Keratinocyte (primary cell): Measurements from ENCODE around the gene CCDC68. TPM values are rescaled to one million over a fixed set of nuclear protein-coding genes. Genes with fewer than 3 reads are reported as not detected.

Experiments
- DNase-seq: peaks from one replicate; pipeline ENCODE4 v3.0.0-alpha.2; 2011; ENCODE audit warnings: low read depth, missing footprints, low spot score
- FAIRE-seq: peaks from 2 replicates; lab custom pipeline; 2011; peaks lifted over from hg19 to GRCh38; lab: Jason Lieb, UNC
- H2AFZ ChIP-seq: 2 replicates; pipeline ENCODE4 v1.6.0; 2012; ENCODE audit warnings: low read length, control low read depth, inconsistent platforms; ENCODE audit not compliant: control insufficient read depth
- H3K27ac ChIP-seq: 2 replicates; pipeline ENCODE4 v1.5.1; 2011; ENCODE audit warnings: low read length; ENCODE audit not compliant: control insufficient read depth, insufficient read depth
- H3K27me3 ChIP-seq: 3 replicates; pipeline ENCODE4 v1.6.0; 2011; ENCODE audit warnings: low read length; ENCODE audit not compliant: control insufficient read depth, insufficient read depth; ENCODE audit errors: extremely low read depth
- H3K36me3 ChIP-seq, 2 experiments: 2 replicates in 1 of 2; 3 replicates in 1 of 2; pipeline ENCODE4 v1.5.1; 2011; ENCODE audit warnings: low read length in 2 of 2, mild to moderate bottlenecking in 1 of 2; ENCODE audit not compliant: control insufficient read depth in 2 of 2, insufficient read depth in 2 of 2; ENCODE audit errors: extremely low read depth in 1 of 2
- H3K4me1 ChIP-seq: 3 replicates; pipeline ENCODE4 v1.5.1; 2011; ENCODE audit warnings: low read length; ENCODE audit not compliant: control insufficient read depth, insufficient read depth; ENCODE audit errors: extremely low read depth
- H3K4me2 ChIP-seq: 3 replicates; pipeline ENCODE4 v1.6.0; 2011; ENCODE audit warnings: low read depth, low read length; ENCODE audit not compliant: control insufficient read depth, insufficient read depth; ENCODE audit errors: extremely low read depth
- H3K4me3 ChIP-seq, 3 experiments: fragments of 200-600 bp in 1 of 3; sonication (generic) in 1 of 3; 2 replicates in 2 of 3; 3 replicates in 1 of 3; pipeline ENCODE4 v1.5.1; 2011 to 2016; ENCODE audit warnings: low read length in 3 of 3, mild to moderate bottlenecking in 3 of 3, control low read depth in 2 of 3, inconsistent platforms in 1 of 3, low read depth in 1 of 3, mixed read lengths in 1 of 3, mixed run types in 1 of 3, moderate library complexity in 1 of 3; ENCODE audit not compliant: control insufficient read depth in 2 of 3, insufficient read depth in 2 of 3; ENCODE audit errors: extremely low read depth in 1 of 3
- H3K79me2 ChIP-seq: 2 replicates; pipeline ENCODE4 v1.6.0; 2012; ENCODE audit warnings: low read length; ENCODE audit not compliant: control insufficient read depth, insufficient read depth
- H3K9ac ChIP-seq: 3 replicates; pipeline ENCODE4 v1.6.0; 2011; ENCODE audit warnings: low read length; ENCODE audit not compliant: control insufficient read depth, insufficient read depth; ENCODE audit errors: extremely low read depth
- H3K9me1 ChIP-seq: 3 replicates; pipeline ENCODE4 v1.6.0; 2011; ENCODE audit warnings: low read length; ENCODE audit not compliant: control insufficient read depth, insufficient read depth; ENCODE audit errors: extremely low read depth
- H3K9me3 ChIP-seq: 2 replicates; pipeline ENCODE4 v1.5.1; 2012; ENCODE audit warnings: low read depth, low read length; ENCODE audit not compliant: control insufficient read depth
- H4K20me1 ChIP-seq: 3 replicates; pipeline ENCODE4 v1.6.0; 2011; ENCODE audit warnings: low read length; ENCODE audit not compliant: control insufficient read depth, insufficient read depth; ENCODE audit errors: extremely low read depth
- EZH2 ChIP-seq: IDR thresholded peaks from one replicate; pipeline ENCODE4 v1.6.1; 2012; ENCODE audit warnings: inconsistent platforms, mild to moderate bottlenecking, low read length, moderate library complexity
- dilution Hi-C: fragments of 300-500 bp; cut with MboI; formaldehyde crosslinking; loops from one replicate; pipeline ENCODE4 v1.7.0; 2020; ENCODE audit warnings: low sequenced_read_pairs; ENCODE audit not compliant: extremely low pct_ligation_motif_present
- polyA plus RNA-seq, 5 experiments: library from polyadenylated mRNA; depleted of rRNA in 3 of 5; stranded (reverse) in 3 of 5; stranded (forward) in 1 of 5; unstranded in 1 of 5; fragments of >200 nt; gene quantifications; 1 replicate in 1 of 5; 2 replicates in 3 of 5; 3 replicates in 1 of 5; pipeline versions ENCODE4 v1.2.1 to v1.2.3, GENCODE V29; 2011 to 2012; ENCODE audit warnings: missing spikeins in 2 of 5, low read depth in 1 of 5, low replicate concordance in 1 of 5
- TF ChIP-seq, protein P1 (sequence below), 3 experiments: IDR thresholded peaks in 1 of 3; conservative IDR thresholded peaks in 1 of 3; optimal IDR thresholded peaks in 1 of 3; 2 replicates in 2 of 3; 3 replicates in 1 of 3; pipeline versions ENCODE3 to v1.5.1; 2011; ENCODE audit warnings: low read length in 3 of 3, mild to moderate bottlenecking in 3 of 3, moderate library complexity in 2 of 3, control low read depth in 1 of 3, inconsistent platforms in 1 of 3; ENCODE audit not compliant: insufficient read depth in 2 of 3; ENCODE audit errors: extremely low read depth in 1 of 3

Gene CCDC68
- polyA plus RNA-seq, 1 donor (not counting 4 experiments of a cell fraction or from before 2014, with no cell fraction given) = 2.7 TPM

GRCh38 chr18:54916507-54916906, 42.8 kb downstream of the CCDC68 start:
- Histone ChIP-seq H3K4me2 (no peak overlapping the region), H3K9ac (no peak overlapping the region), H4K20me1 (no peaks in the 10 kb centered on the region), H3K79me2 (no peaks in the 10 kb centered on the region), H2AFZ (no peak overlapping the region), H3K27ac (no peak overlapping the region), H3K9me3 (no peaks in the 10 kb centered on the region), H3K4me3 (no peak overlapping the region), H3K9me1 (no peaks in the 10 kb centered on the region), H3K36me3 (no peaks in the 10 kb centered on the region), H3K4me1 (no peaks in the 10 kb centered on the region), H3K27me3 (no peaks in the 10 kb centered on the region)
- DNase-seq (no peak), FAIRE-seq (no peak)
- no peak for TF ChIP-seq EZH2
- TF ChIP-seq, protein P1, sequence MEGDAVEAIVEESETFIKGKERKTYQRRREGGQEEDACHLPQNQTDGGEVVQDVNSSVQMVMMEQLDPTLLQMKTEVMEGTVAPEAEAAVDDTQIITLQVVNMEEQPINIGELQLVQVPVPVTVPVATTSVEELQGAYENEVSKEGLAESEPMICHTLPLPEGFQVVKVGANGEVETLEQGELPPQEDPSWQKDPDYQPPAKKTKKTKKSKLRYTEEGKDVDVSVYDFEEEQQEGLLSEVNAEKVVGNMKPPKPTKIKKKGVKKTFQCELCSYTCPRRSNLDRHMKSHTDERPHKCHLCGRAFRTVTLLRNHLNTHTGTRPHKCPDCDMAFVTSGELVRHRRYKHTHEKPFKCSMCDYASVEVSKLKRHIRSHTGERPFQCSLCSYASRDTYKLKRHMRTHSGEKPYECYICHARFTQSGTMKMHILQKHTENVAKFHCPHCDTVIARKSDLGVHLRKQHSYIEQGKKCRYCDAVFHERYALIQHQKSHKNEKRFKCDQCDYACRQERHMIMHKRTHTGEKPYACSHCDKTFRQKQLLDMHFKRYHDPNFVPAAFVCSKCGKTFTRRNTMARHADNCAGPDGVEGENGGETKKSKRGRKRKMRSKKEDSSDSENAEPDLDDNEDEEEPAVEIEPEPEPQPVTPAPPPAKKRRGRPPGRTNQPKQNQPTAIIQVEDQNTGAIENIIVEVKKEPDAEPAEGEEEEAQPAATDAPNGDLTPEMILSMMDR (optimal IDR thresholded peaks at IDR 0.05 in 1 of 3, IDR thresholded peaks at IDR 0.05 in 1 of 3, conservative IDR thresholded peaks at IDR 0.05 in 1 of 3; ENCODE audit: extremely low read depth in 1 of 3, insufficient read depth in 2 of 3, low read length in 3 of 3) = no peak
- dilution Hi-C loops = no loop called here

DNA sequence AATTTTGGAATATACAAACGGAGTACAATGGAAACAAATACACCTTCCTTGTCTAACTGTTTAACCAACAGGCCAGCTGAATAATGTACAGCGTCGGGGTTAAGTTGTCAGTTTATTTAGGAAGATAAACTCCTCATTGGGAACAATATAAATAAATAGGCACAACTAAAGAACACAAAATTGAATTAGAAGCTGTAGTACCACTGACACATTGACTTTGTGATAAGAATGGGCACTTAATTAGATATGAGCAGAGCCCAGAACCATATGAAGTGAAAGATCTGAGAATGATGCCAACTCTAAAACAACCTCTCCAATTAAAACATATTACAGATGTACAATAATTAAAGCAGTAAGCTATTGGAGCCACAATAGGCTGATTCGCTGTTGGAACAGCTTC, 44.4 kb downstream of the CCDC68 start:
- DNase-seq = no peak
- Histone ChIP-seq H3K36me3 (no peaks in the 10 kb centered on the region), H3K9me1 (no peaks in the 10 kb centered on the region), H3K27me3 (no peaks in the 10 kb centered on the region), H3K9ac (no peak overlapping the region), H4K20me1 (no peaks in the 10 kb centered on the region), H3K27ac (no peak overlapping the region), H3K4me1 (no peaks in the 10 kb centered on the region), H3K4me3 (no peak overlapping the region), H3K4me2 (no peak overlapping the region), H2AFZ (no peak overlapping the region), H3K9me3 (no peaks in the 10 kb centered on the region), H3K79me2 (no peaks in the 10 kb centered on the region)
- dilution Hi-C loops = no loop called here
- FAIRE-seq = no peak
- no peak for TF ChIP-seq EZH2
- TF ChIP-seq, protein P1 (optimal IDR thresholded peaks at IDR 0.05 in 1 of 3, IDR thresholded peaks at IDR 0.05 in 1 of 3, conservative IDR thresholded peaks at IDR 0.05 in 1 of 3; ENCODE audit: extremely low read depth in 1 of 3, insufficient read depth in 2 of 3, low read length in 3 of 3) = no peak
